Right forelimb (tissue), 1 donor: ENCODE measurements around the gene OR2W1.

Experiments
- DNase-seq: peaks from one replicate; pipeline ENCODE4 v3.0.0-alpha.2; 2018

OR2W1 gene

DNA sequence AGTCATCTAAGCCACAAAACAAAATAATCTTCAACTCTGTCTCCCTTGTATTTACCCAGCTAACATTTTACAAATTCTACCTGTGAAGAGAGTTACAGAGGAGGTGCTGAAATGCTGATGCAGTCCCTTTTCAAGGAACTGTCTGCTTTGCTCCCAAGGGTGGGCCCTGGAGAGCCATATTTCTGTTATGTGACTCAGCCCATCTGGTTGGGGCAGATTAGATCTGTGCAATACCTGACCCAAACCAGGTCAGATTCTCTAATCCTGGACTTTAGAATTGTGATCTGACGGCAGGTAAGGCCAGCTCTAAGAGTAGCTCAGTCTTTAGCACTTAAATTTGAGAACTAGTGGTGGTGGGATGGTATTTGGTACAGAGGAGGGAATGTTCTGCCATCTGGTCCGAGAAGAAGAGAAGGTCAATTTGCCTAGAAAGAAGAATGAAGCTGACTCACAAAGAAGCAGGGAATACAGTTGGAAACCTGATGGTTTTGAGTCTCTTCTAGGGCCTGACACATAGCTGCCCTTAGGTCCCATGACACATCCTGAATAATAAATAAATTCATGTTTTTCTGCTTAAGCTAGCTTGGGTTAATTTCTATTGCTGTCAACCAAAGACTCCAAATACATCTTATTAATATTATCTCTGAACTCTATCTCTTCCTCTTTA, 48.0 kb downstream of the OR2W1 start:
- no peak for DNase-seq

- DNase-seq, result no peak
These were observed 49.8 kb downstream of the OR2W1 start for GRCh38 chr6:28995093-28995650.
